ENCODE results near the gene AP5Z1. TPM values are rescaled to one million over a fixed set of nuclear protein-coding genes. Genes with fewer than 3 reads are reported as not detected.

The AP5Z1 gene
- total RNA-seq, 1 donor from 2014 or later: 18.0 TPM

DNA sequence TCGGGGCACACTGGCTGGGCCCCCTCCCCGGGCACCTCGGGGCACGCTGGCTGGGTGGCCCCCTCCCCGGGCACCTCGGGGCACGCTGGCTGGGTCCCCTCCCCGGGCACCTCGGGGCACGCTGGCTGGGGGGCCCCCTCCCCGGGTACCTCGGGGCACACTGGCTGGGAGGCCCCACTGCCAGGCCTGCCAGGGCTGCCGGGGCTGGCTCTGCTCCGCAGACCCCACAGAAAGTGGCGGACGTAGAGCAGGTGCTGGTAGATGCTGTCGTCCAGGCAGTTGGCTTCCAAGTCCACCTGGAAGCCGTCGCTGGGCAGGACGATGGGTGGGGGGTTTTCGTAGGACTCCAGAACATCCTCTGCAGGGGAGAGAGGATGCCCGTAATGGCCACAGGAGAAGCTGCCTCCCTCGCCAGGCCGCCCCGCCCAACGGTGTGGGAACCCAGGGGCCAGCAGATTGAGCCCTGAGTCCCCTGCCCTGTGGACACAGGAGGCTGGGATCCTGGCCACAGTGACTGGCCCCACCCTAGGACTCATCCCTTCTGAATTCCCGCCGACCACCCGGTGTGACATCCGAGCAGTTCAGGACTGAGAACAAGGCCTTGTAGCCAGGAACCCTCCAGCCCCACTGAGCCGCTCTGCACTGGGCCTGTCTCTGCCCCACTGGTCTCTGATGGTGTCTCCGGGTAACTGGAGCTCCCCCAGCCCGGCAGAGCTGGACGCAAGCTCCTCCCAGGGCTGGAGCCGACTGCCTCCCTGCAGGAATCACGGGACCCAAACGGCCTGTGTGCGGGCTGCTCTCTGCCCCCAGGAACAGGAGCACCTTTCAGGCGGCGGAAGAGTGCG lies 28.2 kb downstream of the AP5Z1 start:
- ATAC-seq: no peak

DNA sequence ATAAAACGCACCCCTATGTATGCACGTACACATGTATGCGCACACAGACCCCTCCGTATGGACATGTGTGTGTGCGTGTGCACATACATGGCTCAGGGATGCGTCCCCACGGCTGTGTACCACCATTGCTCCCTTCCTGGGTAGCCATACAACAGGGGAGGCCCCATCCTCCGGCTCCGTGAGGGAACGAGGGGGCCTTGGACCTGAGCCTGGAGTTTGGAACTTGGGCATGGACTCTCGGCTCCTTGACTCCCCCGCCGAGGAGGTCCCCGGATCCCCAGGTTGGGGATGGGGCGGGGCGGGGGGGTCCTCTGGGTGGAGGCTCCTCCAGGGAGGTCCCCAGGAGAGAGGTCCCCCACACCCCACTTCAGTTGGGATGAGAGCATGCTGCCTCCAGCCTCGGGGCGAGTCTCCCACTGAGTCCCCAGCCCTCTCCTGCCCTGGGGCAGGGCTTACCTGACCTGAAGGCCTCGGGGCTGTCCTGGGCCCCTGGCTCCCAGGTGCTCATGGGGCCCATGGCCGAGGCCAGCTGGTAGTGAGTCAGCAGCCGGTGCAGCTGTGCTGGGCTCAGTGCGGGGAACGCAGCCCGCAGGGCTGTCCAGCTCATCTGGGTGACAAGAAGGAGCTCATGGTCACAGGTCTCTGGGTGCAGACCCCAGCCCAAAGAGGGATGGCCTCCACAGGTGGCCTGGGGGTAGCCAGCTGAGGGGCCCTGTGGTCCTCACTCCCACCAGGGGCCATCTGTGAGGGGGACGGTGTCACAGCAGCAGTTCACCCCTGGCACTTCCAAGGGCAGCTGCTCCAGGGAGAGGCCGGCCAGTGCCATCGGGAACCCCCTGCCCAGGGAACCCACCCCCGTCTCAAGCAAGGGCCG lies 29.9 kb downstream of the AP5Z1 start:
- ATAC-seq: no peak

DNA sequence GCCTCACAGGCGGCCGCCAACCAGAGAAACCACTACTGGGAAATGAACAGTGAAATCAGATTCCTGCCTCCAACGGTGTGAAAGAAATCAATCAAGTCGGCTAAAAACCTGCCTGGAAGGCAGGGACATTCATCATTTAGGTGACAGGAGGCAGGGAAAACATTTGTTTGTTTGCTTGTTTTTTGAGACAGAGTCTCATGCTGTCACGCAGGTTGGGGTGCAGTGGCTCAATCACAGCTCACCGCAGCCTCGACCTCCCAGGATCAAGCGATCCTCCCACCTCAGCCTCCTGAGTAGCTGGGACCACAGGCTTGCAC lies 30.5 kb downstream of the AP5Z1 start:
- ATAC-seq: no peak

DNA sequence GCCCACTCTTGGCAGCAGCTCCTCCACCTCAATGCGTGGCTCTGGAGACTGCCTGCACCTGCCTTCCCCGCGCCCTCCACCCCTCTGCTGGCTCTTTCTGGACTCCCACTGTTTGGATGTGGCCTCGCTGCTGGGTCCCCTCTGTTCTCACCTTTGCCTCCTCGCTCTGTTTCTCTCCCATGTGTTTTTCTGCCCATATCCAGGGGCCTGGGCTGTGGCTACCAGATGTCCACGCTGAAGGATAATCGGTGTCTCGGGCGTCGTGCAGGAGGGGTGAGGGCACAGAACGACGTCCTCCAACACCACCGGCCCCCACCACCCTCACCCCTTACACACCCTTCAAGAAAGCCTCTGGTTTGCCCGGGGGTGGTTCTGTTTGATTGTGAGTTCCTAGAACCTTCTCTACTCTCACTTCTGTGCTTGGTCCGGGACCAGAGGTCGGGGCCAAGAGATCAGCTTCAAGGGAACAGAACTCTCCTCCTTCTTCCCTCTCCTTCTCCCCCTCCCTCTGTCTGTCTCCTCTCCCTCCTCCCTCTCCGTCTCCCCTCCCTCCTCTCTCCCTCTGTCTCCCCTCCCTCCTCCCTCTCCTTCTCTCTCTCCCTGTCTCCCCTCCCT lies 31.7 kb downstream of the AP5Z1 start:
- no peak for ATAC-seq

DNA sequence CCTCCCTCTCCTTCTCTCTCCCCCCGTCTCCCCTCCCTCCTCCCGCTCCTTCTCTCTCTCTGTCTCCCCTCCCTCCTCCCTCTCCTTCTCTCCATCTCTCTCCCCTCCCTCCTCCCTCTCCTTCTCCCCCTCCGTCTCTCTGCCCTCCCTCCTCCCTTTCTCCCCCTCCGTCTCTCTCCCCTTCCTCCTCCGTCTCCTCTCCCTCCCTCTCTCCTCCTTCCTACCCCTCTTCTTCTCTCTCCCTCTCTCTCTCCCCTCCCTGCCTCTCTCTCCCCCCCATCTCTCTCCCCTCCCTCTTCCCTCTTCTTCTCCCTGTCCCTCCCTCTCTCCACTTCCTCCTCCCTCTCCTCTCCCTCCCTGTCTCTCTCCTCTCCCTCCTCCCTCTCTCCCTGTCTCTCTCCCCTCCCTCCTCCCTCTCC lies 32.2 kb downstream of the AP5Z1 start:
- ATAC-seq: no peak

DNA sequence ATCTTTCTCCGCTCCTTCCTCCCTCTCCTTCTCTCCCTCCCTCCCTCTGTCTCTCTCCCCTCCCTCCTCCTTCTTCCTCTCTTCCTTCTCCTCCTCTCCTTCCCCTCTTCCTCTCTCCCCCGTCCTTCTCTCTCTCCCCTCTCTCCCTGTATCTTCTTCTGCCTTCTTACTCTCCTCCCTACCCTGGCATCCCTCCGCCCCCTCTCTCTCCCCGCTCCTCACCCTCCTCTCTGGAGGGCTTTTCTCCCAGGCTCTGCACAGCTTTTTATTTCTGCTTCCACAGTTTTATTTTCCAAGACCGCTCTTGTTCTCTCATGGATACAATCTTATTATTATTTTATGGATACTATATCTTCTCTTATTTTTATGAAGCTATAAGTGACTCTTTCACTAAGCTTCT lies 32.6 kb downstream of the AP5Z1 start:
- no peak for ATAC-seq

DNA sequence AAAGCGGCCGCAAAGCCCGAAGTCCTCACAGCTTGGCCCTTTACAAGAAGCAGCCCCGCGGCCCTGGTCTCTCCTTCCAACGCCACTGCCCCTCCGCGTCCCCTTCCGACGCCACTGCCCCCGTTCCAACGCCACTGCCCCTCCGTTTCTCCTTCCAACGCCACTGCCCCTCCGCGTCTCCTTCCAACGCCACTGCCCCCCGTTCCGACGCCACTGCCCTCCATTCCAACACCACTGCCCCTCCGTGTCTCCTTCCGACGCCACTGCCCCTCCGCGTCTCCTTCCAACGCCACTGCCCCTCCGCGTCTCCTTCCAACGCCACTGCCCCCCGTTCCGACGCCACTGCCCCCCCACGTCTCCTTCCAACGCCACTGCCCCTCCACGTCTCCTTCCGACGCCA lies 33.1 kb downstream of the AP5Z1 start:
- no peak for ATAC-seq

DNA sequence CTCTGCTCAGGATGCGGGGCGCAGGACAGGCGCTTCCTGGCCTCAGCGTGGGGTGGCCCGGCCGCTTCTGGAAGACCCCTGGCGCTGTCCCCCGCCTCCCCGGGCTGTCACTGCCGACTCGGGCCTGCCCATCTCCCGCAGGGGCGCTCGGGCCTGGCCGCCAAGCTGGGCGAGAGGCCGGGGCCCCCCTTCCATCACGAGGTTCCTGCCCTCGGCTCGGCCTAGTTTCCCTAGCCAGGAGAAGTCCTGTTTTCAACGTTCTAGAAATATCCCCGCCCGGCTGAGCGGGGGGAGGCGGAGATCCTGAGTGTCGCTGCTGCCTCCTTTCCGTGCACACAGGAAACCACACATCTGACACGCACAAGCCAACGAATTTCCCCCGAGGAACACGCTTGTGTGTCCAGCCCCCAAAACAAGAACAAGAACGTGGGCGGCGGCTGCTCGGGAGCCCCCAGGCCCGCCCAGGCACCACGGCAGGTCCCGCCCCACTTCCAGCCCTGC lies 33.7 kb downstream of the AP5Z1 start:
- ATAC-seq: no peak

DNA sequence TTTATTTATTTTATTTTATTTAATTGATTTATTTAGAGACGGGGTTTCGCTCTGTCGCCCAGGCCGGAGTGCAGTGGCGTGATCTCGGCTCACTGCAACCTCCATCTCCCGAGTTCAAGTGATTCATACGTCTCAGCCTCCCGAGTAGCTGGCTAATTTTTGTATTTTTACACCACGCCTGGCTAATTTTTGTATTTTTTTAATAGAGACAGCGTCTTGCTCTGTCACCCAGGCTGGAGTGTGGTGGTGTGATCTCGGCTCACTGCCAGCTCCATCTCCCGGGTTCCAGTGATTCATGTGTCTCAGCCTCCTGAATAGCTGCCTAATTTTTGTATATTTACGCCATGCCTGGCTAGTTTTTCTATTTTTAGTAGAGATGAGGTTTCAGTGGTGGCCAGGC lies 34.2 kb downstream of the AP5Z1 start:
- ATAC-seq: no peak

DNA sequence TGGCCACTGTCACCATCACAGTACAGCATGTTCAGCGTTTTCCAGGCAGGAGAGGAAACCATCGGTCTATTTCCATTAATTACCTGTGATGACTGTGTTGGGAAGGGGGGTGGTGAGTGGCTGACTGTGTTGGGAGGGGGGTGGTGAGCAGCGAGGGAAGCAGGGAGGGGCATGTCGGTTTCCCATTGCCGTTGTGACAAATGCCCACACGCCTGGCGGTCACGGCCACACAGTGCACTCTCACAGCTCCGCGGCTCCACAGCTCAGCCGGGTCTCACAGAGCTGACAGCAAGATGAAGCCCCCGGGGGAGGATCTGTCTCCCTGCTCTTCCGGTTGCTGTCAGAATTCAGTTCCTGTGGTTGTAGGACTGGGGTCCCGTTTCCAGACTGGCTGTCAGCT lies 39.0 kb downstream of the AP5Z1 start:
- ATAC-seq: no peak

DNA sequence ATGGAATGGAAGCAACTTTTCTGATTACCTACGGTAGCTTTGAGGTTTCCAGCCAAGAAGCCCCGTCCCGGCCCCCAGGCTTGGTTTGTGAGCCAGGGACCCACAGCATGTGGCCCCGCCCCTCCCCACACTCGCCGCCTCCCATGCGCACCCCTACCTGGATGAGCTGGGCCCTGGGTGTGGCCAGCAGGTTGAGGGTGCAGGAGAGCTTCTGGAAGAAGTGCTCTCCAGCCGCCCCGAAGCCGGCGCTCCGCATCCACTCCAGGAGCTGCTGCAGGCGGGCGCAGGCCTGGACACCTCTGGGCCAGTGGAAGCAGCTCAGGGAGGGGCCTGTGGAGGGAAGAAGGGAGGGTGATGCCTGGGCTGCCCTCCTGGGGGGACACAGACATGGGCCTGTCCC lies 39.7 kb downstream of the AP5Z1 start:
- no peak for ATAC-seq

DNA sequence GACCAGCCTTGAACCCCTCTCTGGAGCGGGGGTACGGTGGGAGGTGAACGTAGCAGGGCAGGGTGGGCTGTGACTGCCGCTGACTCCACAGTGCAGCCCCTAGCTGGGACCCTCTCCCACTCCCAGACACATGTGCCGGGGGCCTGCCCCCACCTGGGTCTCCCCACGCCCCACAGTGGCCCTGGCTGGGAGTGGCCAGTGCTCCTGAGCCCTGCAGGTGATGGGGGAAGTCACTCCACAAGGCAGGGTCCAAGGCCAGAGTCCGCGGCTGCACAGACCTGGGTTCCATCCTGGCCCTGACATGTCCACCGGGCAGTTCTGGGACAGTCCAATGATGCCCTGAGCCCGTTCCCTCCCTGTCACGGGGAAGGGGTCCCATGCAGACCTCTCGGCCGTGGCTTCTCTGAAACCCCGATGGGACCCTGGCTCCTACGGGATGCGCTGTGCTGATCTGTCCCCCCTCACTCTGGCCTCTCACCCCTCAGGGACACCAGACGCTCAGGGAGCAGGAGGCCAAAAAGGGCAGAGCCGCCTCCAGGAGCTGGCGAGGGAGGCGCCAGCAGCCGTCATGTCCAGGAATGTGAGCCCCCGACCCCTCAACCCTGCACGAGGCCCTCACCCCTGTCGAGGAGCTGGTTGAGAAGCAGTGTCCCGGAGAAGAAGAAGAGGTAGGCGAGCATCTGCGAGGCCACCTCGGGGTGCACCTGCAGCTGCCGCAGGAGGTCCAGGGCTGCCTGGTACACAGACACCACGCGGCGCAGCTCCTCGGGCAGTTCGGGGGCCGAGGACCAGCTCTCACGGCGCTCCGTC lies 40.4 kb downstream of the AP5Z1 start:
- ATAC-seq: no peak

DNA sequence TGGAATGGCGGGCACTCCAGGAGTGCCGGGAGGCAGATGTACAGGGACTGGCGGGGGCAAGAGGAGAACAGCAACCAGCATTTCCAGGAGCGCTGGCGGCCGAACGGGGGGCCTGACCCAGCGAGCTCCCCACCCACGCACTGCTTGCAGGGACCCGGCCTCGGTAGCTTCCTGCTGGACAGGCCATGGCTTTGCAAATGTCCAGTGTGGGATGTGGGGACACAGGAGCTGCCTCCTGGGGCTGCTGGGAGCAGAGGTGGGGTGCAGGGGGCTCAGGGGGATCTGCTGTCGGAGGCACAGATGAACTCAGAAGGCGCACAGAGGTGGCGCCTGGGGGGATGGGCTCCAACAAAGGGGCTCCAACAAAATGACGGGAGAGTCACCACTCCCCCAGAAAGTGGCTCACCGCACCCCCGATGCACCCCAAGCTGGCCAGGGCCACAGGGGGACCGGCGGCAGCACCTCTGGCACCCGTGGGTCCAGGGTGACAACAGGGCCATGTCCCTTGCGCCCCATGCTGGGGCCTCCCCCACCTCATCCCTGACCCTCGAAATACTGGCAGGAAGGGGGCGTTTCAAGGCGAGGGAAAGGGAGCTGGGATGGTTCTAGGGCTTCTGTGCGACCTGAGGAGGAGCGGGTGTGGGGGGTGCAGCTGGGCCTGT lies 41.1 kb downstream of the AP5Z1 start:
- no peak for ATAC-seq

DNA sequence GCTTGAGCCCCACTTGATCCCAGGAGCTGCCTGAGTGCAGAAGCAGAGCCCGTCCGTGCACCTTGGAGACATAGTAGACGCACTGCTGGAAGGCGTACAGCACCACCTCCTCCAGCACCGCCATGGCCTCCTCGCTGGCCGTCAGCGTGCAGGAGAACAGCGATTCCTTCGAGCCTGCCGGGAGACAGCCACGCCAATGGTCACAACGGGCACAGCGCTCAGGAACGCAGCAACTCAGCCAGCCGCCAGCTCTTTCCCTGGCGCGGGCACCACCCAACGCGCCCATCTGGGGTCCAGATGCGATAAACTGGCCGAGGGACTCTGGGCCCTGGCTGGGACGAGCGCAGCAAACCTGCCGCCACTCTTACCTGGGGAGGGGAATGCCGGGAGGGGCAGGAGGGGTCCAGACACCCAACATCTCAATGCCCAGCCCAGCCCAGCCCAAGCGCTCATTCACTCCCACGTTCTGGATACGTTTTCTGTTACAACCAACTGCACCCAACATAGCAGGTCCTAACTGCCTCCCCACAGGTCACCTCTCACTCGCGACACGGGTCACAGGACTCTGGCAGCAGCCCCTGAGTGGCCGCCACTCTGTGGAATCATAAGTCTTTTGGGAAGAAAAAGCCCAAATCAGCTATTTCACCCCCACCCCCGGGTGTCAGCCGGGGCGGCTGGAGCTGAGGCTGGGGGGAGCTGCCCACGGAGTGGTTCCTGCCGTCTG lies 41.9 kb downstream of the AP5Z1 start:
- no peak for ATAC-seq

DNA sequence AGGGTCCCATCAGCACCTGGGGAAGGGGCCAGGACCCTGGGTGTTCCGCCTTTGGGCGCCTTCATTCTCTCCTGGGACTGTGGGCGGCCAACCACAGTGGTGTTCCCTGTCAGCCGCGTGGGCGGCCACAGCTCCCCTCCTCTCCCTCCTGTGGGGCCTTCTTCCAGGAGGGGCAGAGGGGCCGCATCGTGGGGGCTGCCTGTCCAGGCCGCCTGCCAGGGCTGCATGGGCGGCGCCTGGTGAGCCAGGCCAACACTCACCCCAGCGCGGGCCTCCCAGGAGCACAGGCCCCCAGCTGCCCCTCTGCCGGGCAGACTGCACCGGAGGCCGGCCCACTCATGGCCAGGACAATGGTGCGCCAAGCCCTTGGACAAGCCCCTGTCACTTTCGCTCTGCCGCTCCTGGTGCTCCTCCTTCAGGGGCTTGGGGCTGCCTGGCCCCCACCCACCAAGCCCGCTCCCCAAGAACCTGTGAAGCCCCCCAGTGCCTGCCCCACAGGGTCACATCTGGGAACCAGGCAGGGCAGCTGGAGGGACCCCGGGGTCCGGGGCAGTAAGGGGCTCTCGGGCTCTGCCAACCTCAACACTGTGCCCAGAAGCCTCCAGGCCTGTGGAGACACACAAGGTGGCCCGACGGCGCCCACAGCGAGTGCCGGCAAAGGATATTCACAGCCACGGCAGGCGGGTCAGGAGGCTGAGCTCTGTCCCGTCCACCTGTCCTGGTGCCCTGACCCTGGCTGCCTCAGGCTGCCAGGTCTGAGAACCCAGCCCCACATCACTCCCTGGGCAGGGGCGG lies 42.8 kb downstream of the AP5Z1 start:
- ATAC-seq: no peak

DNA sequence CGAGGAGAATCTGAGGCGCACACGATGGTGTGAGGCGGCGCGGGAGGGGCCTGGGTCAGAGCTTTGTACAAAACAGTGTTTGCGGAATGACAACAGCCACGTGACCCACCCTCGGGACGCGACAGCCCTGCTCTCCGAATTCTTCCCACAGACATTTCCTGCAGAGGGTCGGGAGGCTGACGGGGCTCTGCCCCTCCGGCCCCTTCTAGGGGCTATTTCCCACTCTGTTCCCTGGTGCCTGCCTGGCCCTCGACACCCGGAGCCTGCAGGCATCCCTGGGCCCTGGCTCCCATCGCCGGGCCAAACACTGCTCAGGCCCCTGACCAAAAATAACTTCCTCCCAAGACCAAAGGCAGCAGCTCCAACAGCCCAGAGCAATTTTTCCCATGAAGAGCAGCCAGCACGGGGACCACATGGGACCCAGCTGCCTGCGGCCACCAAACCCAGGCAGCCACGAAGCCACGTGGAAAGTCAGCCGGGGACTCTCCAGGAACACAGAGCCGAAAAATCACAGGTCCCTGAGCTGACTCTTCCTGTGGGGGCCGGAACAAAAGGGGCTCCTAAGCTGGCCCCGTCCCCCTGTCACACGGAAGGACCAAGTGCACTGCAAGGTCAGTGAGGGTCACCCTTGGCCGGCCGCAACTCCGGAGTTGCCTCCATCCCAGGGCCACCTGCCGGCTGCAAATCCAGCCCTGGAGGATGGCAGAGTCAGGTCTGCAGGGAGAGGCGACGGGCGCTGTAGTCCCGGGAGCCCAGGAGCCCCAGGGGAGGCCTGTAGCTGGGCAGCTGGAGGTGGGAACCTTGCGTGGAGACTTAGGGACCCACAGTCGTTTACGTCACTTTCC lies 44.4 kb downstream of the AP5Z1 start:
- ATAC-seq: no peak

DNA sequence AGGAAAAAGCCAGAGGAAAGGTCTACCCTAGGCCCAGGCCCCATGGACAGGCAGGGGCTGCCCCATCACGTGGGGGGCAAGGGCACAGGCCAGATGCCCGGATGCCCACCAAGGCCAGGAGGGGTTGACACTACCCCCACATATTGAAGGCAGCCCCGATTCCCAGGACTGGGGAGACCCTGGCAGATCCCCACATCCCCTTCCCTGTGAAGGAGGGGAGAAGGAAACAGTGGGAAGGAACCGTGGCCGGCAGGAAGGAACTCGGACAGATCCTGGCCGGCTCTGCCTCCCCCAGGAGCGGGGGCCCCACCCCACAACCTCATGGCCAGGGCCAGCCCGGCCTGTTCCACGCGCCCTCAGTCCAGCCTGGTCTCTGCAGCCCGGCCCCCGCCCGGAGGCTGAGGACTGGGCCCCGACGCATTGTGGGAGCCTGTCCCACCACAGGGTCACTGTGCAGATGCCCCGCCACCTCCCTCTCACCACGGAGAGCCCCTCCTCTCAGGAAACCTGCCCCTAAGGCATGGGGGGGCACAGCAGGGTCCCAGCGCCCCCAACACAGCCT lies 45.1 kb downstream of the AP5Z1 start:
- ATAC-seq: no peak

DNA sequence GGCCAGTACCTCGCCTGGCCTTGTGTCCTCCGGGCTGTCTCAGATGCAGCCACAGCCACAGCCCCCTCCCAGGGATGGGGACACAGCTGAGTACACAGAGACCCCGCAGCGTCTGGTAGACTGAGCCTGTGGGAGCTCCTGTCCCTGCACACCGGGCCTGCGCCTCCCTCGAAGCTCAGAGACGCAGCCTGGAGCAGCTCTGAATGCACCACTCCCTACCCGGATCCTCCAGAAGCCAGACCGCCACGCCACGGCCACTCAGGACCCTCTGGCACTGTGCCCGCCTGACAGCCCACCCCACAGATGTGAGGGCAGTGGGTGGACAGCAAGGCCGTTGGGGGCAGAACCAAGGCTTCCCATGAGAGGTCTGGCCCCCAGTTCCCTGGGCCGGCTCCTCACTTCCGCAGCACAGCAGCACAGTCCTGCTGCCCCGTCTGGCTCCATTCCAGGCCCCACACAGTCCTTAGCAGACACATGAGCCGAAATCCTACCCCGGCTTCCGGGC lies 45.6 kb downstream of the AP5Z1 start:
- ATAC-seq: no peak

DNA sequence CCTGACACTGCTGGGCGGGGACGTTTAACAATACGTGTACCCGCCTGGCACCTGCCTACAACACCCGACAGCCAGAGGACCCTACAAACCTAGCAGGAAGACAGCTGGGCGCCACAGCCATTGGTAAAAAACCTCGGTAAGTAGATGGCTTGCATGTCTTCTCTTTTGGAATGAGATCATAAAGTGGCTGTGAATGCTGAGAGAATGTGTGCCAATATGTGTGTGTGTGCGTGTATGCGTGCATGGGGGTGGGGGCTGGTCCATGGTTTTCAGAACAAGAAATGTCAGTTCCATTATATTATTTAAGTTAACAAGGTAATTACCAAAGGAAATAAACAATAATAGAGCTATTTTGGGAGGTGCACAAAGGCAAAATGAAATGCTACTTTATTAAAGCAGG lies 47.3 kb downstream of the AP5Z1 start:
- ATAC-seq: no peak
